Neural progenitor cell (in vitro differentiated cells): ENCODE results near the gene FTCD. TPM values are rescaled to one million over a fixed set of nuclear protein-coding genes. Genes with fewer than 3 reads are reported as not detected.

ENCODE experiments used
- DNase-seq: peaks from one replicate; pipeline ENCODE4 v3.0.0-alpha.2; 2016; ENCODE audit warnings: low spot score
- H2AFZ ChIP-seq: fragments of 200-600 bp; sonication (generic); replicated peaks from 2 replicates; pipeline ENCODE4 v1.6.1; 2016; ENCODE audit warnings: antibody characterized with exemption
- H3F3A ChIP-seq: fragments of 200-600 bp; sonication (generic); 2 replicates; pipeline ENCODE4 v1.6.1; 2016; ENCODE audit warnings: antibody characterized with exemption, low read depth
- H3K27ac ChIP-seq: fragments of 200-600 bp; sonication (generic); 2 replicates; pipeline ENCODE4 v1.5.1; 2016; ENCODE audit warnings: mild to moderate bottlenecking
- H3K27me3 ChIP-seq: fragments of 200-600 bp; sonication (generic); 2 replicates; pipeline ENCODE4 v1.6.1; 2016; ENCODE audit warnings: mild to moderate bottlenecking, moderate library complexity
- H3K36me3 ChIP-seq: fragments of 200-600 bp; sonication (generic); 2 replicates; pipeline ENCODE4 v1.5.1; 2016
- H3K4me1 ChIP-seq: fragments of 200-600 bp; sonication (generic); 2 replicates; pipeline ENCODE4 v1.6.1; 2016; ENCODE audit warnings: mixed run types
- H3K4me2 ChIP-seq: fragments of 200-600 bp; sonication (generic); 2 replicates; pipeline ENCODE4 v1.6.1; 2016
- H3K4me3 ChIP-seq: fragments of 200-600 bp; sonication (generic); 2 replicates; pipeline ENCODE4 v1.5.1; 2016
- H3K79me2 ChIP-seq: fragments of 200-600 bp; sonication (generic); 2 replicates; pipeline ENCODE4 v1.6.1; 2016; ENCODE audit warnings: low read depth
- H3K9ac ChIP-seq: fragments of 200-600 bp; sonication (generic); 2 replicates; pipeline ENCODE4 v1.6.1; 2016
- H3K9me3 ChIP-seq: fragments of 200-600 bp; sonication (generic); 2 replicates; pipeline ENCODE4 v1.5.1; 2016; ENCODE audit warnings: low read depth
- H4K20me1 ChIP-seq: fragments of 200-600 bp; sonication (generic); 2 replicates; pipeline ENCODE4 v1.6.1; 2016; ENCODE audit warnings: low read depth
- H3K27ac Mint-ChIP-seq: 3 replicates; pipeline ENCODE4 v1.8.0; 2021; ENCODE audit warnings: mixed read lengths
- H3K27me3 Mint-ChIP-seq: 2 replicates; pipeline ENCODE4 v1.8.0; 2022; ENCODE audit warnings: low read depth, mild to moderate bottlenecking, inconsistent platforms, moderate library complexity, mixed read lengths; ENCODE audit not compliant: insufficient read depth
- H3K36me3 Mint-ChIP-seq: 3 replicates; pipeline ENCODE4 v1.8.0; 2021; ENCODE audit warnings: mixed read lengths
- H3K4me1 Mint-ChIP-seq: 3 replicates; pipeline ENCODE4 v1.8.0; 2021; ENCODE audit warnings: mixed read lengths
- H3K4me3 Mint-ChIP-seq: 3 replicates; pipeline ENCODE4 v1.8.0; 2021; ENCODE audit warnings: mild to moderate bottlenecking, moderate library complexity, mixed read lengths
- H3K9me3 Mint-ChIP-seq: 3 replicates; pipeline ENCODE4 v1.8.0; 2020; ENCODE audit warnings: mixed read lengths
- EZH2 ChIP-seq: fragments of 200-600 bp; sonication (generic); IDR thresholded peaks from 2 replicates; pipeline ENCODE4 v1.6.1; 2017; ENCODE audit warnings: antibody characterized with exemption, mild to moderate bottlenecking, moderate library complexity
- EZH2phosphoT487 ChIP-seq: fragments of 200-600 bp; sonication (generic); IDR thresholded peaks from 2 replicates; pipeline ENCODE4 v1.6.1; 2017; ENCODE audit warnings: antibody characterized with exemption
- total RNA-seq: library from RNA; depleted of rRNA; stranded (reverse); fragments of >200 nt; gene quantifications from 2 replicates; pipeline ENCODE4 v1.2.3, GENCODE V29; 2015; ENCODE audit warnings: low replicate concordance
- TF ChIP-seq, protein P1 (sequence below): fragments of 200-600 bp; sonication (generic); IDR thresholded peaks from 2 replicates; pipeline ENCODE4 v1.5.1; 2017; ENCODE audit warnings: antibody characterized with exemption, mild to moderate bottlenecking

Gene FTCD
- total RNA-seq, 1 donor from 2014 or later, result not detected

DNA sequence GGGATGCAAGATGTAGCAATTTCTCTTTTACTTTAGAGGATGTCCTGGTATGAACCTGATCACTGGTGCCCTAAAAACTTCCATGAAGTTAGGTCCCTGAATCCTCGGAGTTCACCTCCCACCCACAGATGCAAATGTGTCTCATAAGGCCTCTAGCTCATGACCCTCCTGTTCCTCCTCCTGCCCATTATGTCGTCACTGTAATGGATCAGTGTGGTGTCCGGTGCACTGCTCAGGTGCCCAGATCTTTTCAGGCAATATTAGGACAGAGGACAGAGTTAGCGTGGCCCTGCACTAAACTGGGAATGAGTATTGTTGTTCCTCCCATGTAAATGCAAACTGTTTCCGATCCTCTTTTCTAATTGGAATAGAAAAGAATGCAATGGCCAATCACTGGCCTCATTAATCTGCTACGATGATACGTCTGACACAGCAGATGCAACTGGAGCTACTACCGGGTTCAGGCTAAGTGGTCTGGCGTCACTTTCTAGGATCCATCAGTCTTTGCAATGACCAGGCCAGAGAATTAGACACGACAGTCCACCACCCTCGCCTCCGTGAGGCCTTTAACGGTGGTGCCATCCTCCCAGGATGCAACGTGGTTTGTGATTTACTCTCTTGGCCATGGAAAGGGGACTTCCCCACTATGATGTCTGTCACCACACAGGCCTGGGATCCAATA lies 60.8 kb downstream of the FTCD start:
- Histone ChIP-seq H3K9me3 (no peaks in the 10 kb centered on the region), H3K9ac (no peak overlapping the region), H3K27ac (no peak overlapping the region), H3K27me3 (peaks cover 34% of the 10 kb centered on the region), H4K20me1 (no peaks in the 10 kb centered on the region), H3K4me2 (no peak overlapping the region), H3K79me2 (no peaks in the 10 kb centered on the region), H3K36me3 (no peaks in the 10 kb centered on the region), H2AFZ (no peak overlapping the region), H3F3A (no peaks in the 10 kb centered on the region), H3K4me3 (no peak overlapping the region), H3K4me1 (no peaks in the 10 kb centered on the region)
- TF ChIP-seq EZH2phosphoT487, result no peak
- Mint-ChIP-seq H3K27me3 (peaks cover 22% of the 10 kb centered on the region), H3K9me3 (peaks cover 21% of the 10 kb centered on the region), H3K4me3 (no peak overlapping the region), H3K27ac (no peak overlapping the region), H3K4me1 (peaks cover 5% of the 10 kb centered on the region), H3K36me3 (peaks cover 6% of the 10 kb centered on the region)
- DNase-seq, result no peak

DNA sequence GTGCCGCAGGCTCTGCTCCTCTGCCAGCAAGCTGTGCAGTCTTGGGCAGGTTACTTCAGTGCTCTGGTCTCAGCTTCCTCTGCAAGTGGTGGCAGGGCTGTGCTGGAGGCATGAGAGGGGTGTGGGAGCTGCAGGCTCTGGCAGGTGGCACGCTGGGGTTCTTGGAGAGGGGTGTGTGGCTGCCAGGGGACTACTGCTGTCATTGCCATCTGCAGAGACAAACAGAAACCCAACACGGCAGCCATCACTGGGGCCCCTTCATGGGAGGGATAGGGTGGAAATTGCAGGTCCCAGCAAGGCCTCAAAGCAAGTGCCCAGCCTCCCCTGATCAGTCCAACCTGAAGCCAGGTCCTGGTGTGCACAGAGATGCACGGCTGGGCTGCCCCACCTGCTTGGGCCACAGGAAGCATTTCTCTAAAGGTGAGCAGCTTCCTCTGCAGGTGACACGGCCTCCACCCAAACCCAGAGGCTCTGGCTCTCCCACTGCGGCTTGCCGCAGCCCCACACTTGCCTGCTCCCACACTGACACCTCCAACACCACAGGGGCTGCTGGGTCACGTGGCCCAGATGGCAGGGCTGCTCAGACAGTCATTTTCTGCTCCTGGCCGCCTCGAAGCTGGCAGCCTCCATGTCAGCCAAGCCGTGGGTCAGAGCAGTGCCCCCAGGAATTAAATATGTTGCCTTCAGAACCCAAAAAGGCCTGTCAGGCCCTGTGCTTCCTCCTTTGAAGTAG lies 61.5 kb downstream of the FTCD start:
- Histone ChIP-seq H3K36me3 (no peaks in the 10 kb centered on the region), H3K4me1 (no peaks in the 10 kb centered on the region), H3K4me3 (no peak overlapping the region), H2AFZ (no peak overlapping the region), H3K9me3 (no peaks in the 10 kb centered on the region), H3K27me3 (peaks cover 27% of the 10 kb centered on the region), H3K4me2 (no peak overlapping the region), H3F3A (no peaks in the 10 kb centered on the region), H3K79me2 (no peaks in the 10 kb centered on the region), H4K20me1 (no peaks in the 10 kb centered on the region), H3K27ac (no peak overlapping the region), H3K9ac (no peak overlapping the region)
- DNase-seq, result no peak
- TF ChIP-seq EZH2phosphoT487 (no peak), EZH2 (no peak)
- TF ChIP-seq, protein P1, sequence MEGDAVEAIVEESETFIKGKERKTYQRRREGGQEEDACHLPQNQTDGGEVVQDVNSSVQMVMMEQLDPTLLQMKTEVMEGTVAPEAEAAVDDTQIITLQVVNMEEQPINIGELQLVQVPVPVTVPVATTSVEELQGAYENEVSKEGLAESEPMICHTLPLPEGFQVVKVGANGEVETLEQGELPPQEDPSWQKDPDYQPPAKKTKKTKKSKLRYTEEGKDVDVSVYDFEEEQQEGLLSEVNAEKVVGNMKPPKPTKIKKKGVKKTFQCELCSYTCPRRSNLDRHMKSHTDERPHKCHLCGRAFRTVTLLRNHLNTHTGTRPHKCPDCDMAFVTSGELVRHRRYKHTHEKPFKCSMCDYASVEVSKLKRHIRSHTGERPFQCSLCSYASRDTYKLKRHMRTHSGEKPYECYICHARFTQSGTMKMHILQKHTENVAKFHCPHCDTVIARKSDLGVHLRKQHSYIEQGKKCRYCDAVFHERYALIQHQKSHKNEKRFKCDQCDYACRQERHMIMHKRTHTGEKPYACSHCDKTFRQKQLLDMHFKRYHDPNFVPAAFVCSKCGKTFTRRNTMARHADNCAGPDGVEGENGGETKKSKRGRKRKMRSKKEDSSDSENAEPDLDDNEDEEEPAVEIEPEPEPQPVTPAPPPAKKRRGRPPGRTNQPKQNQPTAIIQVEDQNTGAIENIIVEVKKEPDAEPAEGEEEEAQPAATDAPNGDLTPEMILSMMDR, result no peak
- Mint-ChIP-seq H3K27me3 (peaks cover 19% of the 10 kb centered on the region), H3K9me3 (peaks cover 22% of the 10 kb centered on the region), H3K4me3 (no peak overlapping the region), H3K4me1 (peaks cover 3% of the 10 kb centered on the region), H3K27ac (no peak overlapping the region), H3K36me3 (peaks cover 6% of the 10 kb centered on the region)

DNA sequence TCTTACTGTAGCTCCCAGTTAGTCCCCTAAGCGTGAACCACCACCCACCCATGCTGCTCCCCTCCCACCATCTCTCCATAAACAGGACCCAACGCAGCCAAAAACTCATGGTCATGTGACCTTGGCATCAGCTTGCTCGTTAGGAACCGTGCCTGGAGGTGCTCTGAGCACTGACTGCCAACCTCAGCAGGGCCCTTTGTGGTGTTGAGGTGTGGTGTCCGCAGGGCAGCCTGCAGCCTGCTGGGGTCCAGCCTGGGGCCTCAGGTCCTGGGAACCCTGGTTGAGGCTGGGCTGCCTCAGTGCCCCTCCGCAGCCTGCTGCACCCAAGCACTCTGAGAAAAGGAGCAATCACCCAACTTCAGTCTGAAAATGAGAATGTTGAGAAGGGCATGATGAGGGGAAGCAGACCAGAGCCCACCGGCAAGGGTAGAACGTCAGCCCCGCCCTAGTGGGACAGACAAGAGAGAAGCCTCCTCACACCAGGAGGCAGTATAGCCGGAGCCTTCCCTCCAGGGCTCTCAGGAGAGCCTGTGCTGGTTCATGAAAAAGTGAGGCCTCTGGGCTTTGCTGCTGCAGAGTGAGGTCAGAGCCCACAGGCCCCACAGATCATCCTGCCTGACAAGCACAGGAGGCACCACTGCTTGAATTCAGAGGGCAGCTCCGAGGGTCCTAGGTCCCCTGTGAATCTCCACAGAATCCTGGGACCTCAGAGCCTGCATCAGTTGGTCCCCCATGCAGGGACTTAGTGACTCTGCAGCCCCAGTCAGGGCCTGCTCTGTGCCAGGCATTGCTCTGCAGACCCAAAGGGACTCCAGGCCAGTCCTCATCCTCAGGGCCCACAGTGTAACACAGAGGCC lies 62.3 kb downstream of the FTCD start:
- Histone ChIP-seq H3K27me3 (peaks cover 19% of the 10 kb centered on the region), H3K79me2 (no peaks in the 10 kb centered on the region), H3K9ac (no peak overlapping the region), H3K4me2 (no peak overlapping the region), H3K36me3 (no peaks in the 10 kb centered on the region), H3K27ac (no peak overlapping the region), H3K9me3 (no peaks in the 10 kb centered on the region), H4K20me1 (no peaks in the 10 kb centered on the region), H3K4me1 (no peaks in the 10 kb centered on the region), H3F3A (no peaks in the 10 kb centered on the region), H3K4me3 (no peak overlapping the region), H2AFZ (no peak overlapping the region)
- TF ChIP-seq, protein P1, result no peak
- TF ChIP-seq EZH2phosphoT487, result no peak
- TF ChIP-seq EZH2, result no peak
- no peak for DNase-seq
- Mint-ChIP-seq H3K4me1 (peaks cover 3% of the 10 kb centered on the region), H3K27ac (peak overlapping the region; percentile 42), H3K36me3 (peaks cover 6% of the 10 kb centered on the region), H3K4me3 (no peak overlapping the region), H3K27me3 (peaks cover 23% of the 10 kb centered on the region), H3K9me3 (peaks cover 30% of the 10 kb centered on the region)
